Endodermal cell (in vitro differentiated cells): Measurements from ENCODE around the gene GAREM1. TPM values are rescaled to one million over a fixed set of nuclear protein-coding genes. Genes with fewer than 3 reads are reported as not detected.
A peak's percentile ranks its signal among the peaks of the same experiment; 100 is the strongest.
"Not testable (repeated sequence)": the region's sequence is repeated elsewhere in the genome, so short reads cannot be mapped to it uniquely, and the experiment has no call there.

Source experiments
- DNase-seq: peaks from one replicate; pipeline ENCODE4 v3.0.0-alpha.2; 2017
- H3K27ac ChIP-seq: 2 replicates; pipeline ENCODE4 v1.5.1; 2013; ENCODE audit warnings: mild to moderate bottlenecking, low read depth, low read length, moderate library complexity
- H3K27me3 ChIP-seq: 2 replicates; pipeline ENCODE4 v1.6.1; 2013; ENCODE audit warnings: mild to moderate bottlenecking, low read length, moderate library complexity; ENCODE audit not compliant: insufficient read depth, control insufficient read depth, poor library complexity, severe bottlenecking
- H3K36me3 ChIP-seq: 2 replicates; pipeline ENCODE4 v1.7.0; 2013; ENCODE audit warnings: mild to moderate bottlenecking, low read length, moderate library complexity; ENCODE audit not compliant: control insufficient read depth, insufficient read depth
- H3K4me1 ChIP-seq: one replicate; pipeline ENCODE4 v1.7.0; 2013; ENCODE audit warnings: low read length; ENCODE audit not compliant: control insufficient read depth, insufficient read depth
- H3K4me3 ChIP-seq: 2 replicates; pipeline ENCODE4 v1.5.1; 2013; ENCODE audit warnings: mild to moderate bottlenecking, low read length, moderate library complexity
- H3K9ac ChIP-seq: 2 replicates; pipeline ENCODE4 v1.6.1; 2013; ENCODE audit warnings: mild to moderate bottlenecking, low read length, moderate library complexity; ENCODE audit not compliant: poor library complexity, severe bottlenecking; ENCODE audit errors: extremely low read depth
- H3K9me3 ChIP-seq: 2 replicates; pipeline ENCODE4 v1.6.1; 2013; ENCODE audit warnings: mild to moderate bottlenecking, low read length, moderate library complexity; ENCODE audit not compliant: control insufficient read depth
- H3K27ac Mint-ChIP-seq: 2 replicates; pipeline ENCODE4 v1.8.0; 2020; ENCODE audit warnings: mixed read lengths
- H3K27me3 Mint-ChIP-seq: 2 replicates; pipeline ENCODE4 v1.8.0; 2021; ENCODE audit warnings: mild to moderate bottlenecking, mixed read lengths; ENCODE audit not compliant: insufficient read depth
- H3K36me3 Mint-ChIP-seq: 2 replicates; pipeline ENCODE4 v1.8.0; 2020; ENCODE audit warnings: low read depth, mixed read lengths
- H3K4me1 Mint-ChIP-seq: 2 replicates; pipeline ENCODE4 v1.8.0; 2020; ENCODE audit warnings: mixed read lengths
- H3K4me3 Mint-ChIP-seq: 2 replicates; pipeline ENCODE4 v1.8.0; 2020; ENCODE audit warnings: mild to moderate bottlenecking, moderate library complexity, mixed read lengths
- H3K9me3 Mint-ChIP-seq: 2 replicates; pipeline ENCODE4 v1.8.0; 2020; ENCODE audit warnings: mild to moderate bottlenecking, mixed read lengths
- CTCF ChIP-seq: fragments of 200-600 bp; sonication (generic); conservative IDR thresholded peaks from 2 replicates; pipeline ENCODE4 v1.5.0; 2021; ENCODE audit warnings: antibody characterized with exemption, mild to moderate bottlenecking
- WGBS, 2 experiments: methylation state at CpG; one replicate each; pipeline versions ENCODE4 v1.1.5 to v1.1.7; 2013; ENCODE audit warnings: missing lambda C conversion rate in 2 of 2, mixed read lengths in 1 of 2; ENCODE audit not compliant: insufficient coverage in 1 of 2, insufficient read length in 1 of 2; 5-methylcytosine and 5-hydroxymethylcytosine counted together
- total RNA-seq, 2 donors: library from RNA; stranded (reverse); fragmentation: NEBNext Ultra II Directional in 1 of 2; extraction: Animal tissue kit (Norgen Biotek cat#: 25700) in 1 of 2; gene quantifications; 2 replicates in 1 of 2; 3 replicates in 1 of 2; pipeline ENCODE4 v1.2.1, GENCODE V29; 2021

Gene GAREM1
- total RNA-seq, 2 donors from 2014 or later: 9.2 to 9.4 TPM

GRCh38 chr18:32507093-32507492, 36.4 kb upstream of the GAREM1 start:
- H3K27me3 Mint-ChIP-seq: no peaks in the 10 kb centered on the region
- Histone ChIP-seq H3K9me3 (no peaks in the 10 kb centered on the region), H3K4me3 (no peak overlapping the region), H3K27ac (no peak overlapping the region), H3K36me3 (no peaks in the 10 kb centered on the region), H3K27me3 (no peaks in the 10 kb centered on the region), H3K4me1 (no peaks in the 10 kb centered on the region), H3K9ac (no peak overlapping the region)
- no peaks in the 10 kb centered on the region for H3K4me1 Mint-ChIP-seq
- no peak for TF ChIP-seq CTCF
- H3K9me3 Mint-ChIP-seq: peaks cover under 1% of the 10 kb centered on the region
- DNase-seq: no peak
- 90% methylated on average over 1 of the region's 1 CpG; no CpG with 5 or more reads in 1 of the 2 experiments for WGBS, 2 experiments
- H3K4me3 Mint-ChIP-seq: no peak overlapping the region
- H3K27ac Mint-ChIP-seq: no peak overlapping the region
- no peaks in the 10 kb centered on the region for H3K36me3 Mint-ChIP-seq

GRCh38 chr18:32502014-32502413, 31.3 kb upstream of the GAREM1 start:
- H3K27me3 ChIP-seq: no peaks in the 10 kb centered on the region
- 95% methylated on average over 4 of the region's 4 CpGs; no CpG with 5 or more reads in 1 of the 2 experiments for WGBS, 2 experiments
- H3K9ac ChIP-seq: no peak overlapping the region
- no peaks in the 10 kb centered on the region for H3K9me3 ChIP-seq
- DNase-seq: no peak
- H3K36me3 ChIP-seq: no peaks in the 10 kb centered on the region
- H3K27me3 Mint-ChIP-seq: no peaks in the 10 kb centered on the region
- peak overlapping the region; percentile 88 for H3K27ac Mint-ChIP-seq
- no peak overlapping the region for H3K4me3 ChIP-seq
- no peak for TF ChIP-seq CTCF
- no peaks in the 10 kb centered on the region for H3K4me1 ChIP-seq
- H3K4me1 Mint-ChIP-seq: peaks cover 8% of the 10 kb centered on the region
- no peak overlapping the region for H3K4me3 Mint-ChIP-seq
- no peaks in the 10 kb centered on the region for H3K36me3 Mint-ChIP-seq
- H3K9me3 Mint-ChIP-seq: peaks cover 26% of the 10 kb centered on the region
- H3K27ac ChIP-seq: no peak overlapping the region

- H3K36me3 Mint-ChIP-seq, H3K9ac ChIP-seq, H3K4me3 Mint-ChIP-seq, H3K4me3 ChIP-seq, H3K4me1 Mint-ChIP-seq, H3K9me3 ChIP-seq, H3K4me1 ChIP-seq, H3K27me3 Mint-ChIP-seq, H3K27ac ChIP-seq, H3K36me3 ChIP-seq, H3K27me3 ChIP-seq: not testable (repeated sequence)
- H3K27ac Mint-ChIP-seq: peak overlapping the region; percentile 88
- H3K9me3 Mint-ChIP-seq: peaks cover 28% of the 10 kb centered on the region
- peak; percentile 49 for DNase-seq
- WGBS, 2 experiments: 87% methylated on average over 2 of the region's 2 CpGs; no CpG with 5 or more reads in 1 of the 2 experiments
Measured at GRCh38 chr18:32501242-32501641, 30.6 kb upstream of the GAREM1 start.

GRCh38 chr18:32483002-32483401, 12.3 kb upstream of the GAREM1 start:
- Histone ChIP-seq H3K27ac (no peak overlapping the region), H3K36me3 (no peaks in the 10 kb centered on the region), H3K4me1 (no peaks in the 10 kb centered on the region), H3K9me3 (peaks cover 12% of the 10 kb centered on the region), H3K9ac (no peak overlapping the region), H3K4me3 (no peak overlapping the region), H3K27me3 (no peaks in the 10 kb centered on the region)
- peaks cover 16% of the 10 kb centered on the region for H3K4me1 Mint-ChIP-seq
- DNase-seq: no peak
- H3K4me3 Mint-ChIP-seq: no peak overlapping the region
- no peak for TF ChIP-seq CTCF
- 97% methylated on average over 3 of the region's 3 CpGs; no CpG with 5 or more reads in 1 of the 2 experiments for WGBS, 2 experiments
- H3K27me3 Mint-ChIP-seq: peaks cover 3% of the 10 kb centered on the region
- H3K36me3 Mint-ChIP-seq: no peaks in the 10 kb centered on the region
- H3K9me3 Mint-ChIP-seq: peaks cover 4% of the 10 kb centered on the region
- H3K27ac Mint-ChIP-seq: no peak overlapping the region
